NCI-H510A treated with DMSO at 0.1 percent for 48 hours (cell line): ENCODE data around the gene ANKRD40CL.

Source experiments
- DNase-seq: peaks from one replicate; lab custom pipeline; 2025; lab: John Stamatoyannopoulos, UW

The ANKRD40CL gene

DNA sequence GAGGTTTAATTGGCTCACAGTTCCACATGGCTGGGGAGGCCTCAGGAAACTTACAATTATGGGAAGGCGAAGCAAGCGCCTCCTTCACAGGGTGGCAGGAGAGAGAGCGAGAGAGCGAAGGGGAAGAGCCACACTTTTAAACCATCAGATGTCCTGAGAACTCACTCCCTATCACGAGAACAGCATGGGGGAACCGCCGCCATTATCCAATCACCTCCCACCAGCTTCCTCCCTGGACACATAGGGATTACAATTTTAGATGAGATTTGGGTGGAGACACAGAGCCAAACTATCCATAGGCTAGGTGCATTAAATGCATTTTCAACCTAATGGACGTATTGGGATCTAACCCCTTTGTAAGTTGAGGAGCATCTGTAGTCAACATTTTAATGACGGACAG, 54.7 kb downstream of the ANKRD40CL start:
- no peak for DNase-seq
